NCI-H2107 (cell line): ENCODE data around the gene ZBTB12.

Experiments used
- DNase-seq: peaks from one replicate; lab custom pipeline; 2025; lab: John Stamatoyannopoulos, UW

Gene ZBTB12

DNA sequence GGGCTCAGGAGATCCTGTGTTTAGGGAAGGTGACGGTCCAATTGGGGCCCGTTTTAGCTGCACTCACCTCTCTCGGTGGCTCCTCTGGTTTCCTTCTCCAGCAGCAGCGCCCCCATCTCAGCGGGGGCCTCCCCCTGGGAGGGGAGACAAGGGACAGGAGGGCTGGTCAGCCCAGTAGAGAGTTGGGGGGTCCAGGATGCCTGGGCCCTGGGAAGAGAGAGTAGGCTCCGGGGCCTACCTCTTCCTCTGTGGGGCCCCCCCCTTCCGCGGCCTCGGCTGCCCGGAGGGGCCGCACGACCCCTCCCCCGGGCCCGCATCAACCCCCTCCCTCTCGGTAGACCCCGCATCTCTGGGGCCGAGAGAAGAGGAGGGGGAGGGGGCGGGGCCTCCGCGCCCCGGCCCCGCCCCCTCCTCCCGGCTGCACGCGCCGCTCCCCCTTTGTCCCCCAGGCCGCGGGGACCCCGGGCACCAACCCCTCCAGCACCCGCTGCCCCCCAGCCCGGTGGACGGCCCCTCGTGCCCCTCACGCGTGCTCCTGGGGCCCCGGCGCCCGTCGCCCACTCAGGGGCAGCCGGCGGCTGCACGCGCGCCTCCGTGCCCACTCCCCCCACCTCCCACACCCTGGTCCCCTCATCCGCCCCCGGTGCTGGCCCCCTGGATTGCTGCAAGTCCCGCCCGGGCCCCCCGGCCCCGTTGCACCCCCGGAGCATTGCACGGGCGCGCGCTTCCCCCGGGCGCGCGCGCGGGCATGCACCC is 4.9 kb downstream of the ZBTB12 start:
- DNase-seq, result no peak

DNA sequence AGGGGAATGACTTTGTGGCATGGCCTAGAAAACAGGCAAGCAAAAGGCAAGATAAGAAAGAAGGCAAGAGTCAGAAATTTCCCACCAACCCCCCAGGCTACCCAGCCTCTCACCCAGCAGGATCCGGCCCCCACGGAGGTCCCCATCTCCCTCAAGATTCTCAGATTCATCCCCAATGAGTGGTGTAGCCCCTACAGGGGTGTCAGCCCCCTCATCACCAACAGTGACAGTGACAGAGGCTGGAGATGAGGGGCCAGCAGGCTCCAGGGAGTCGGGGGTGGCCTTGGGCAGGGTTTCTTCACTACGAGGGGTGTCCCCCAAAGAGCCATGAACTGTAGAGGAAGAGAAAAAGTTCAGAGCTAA is 5.4 kb downstream of the ZBTB12 start:
- DNase-seq, result no peak

GRCh38 chr6:31892821-31893220 is 9.1 kb downstream of the ZBTB12 start:
- no peak for DNase-seq

DNA sequence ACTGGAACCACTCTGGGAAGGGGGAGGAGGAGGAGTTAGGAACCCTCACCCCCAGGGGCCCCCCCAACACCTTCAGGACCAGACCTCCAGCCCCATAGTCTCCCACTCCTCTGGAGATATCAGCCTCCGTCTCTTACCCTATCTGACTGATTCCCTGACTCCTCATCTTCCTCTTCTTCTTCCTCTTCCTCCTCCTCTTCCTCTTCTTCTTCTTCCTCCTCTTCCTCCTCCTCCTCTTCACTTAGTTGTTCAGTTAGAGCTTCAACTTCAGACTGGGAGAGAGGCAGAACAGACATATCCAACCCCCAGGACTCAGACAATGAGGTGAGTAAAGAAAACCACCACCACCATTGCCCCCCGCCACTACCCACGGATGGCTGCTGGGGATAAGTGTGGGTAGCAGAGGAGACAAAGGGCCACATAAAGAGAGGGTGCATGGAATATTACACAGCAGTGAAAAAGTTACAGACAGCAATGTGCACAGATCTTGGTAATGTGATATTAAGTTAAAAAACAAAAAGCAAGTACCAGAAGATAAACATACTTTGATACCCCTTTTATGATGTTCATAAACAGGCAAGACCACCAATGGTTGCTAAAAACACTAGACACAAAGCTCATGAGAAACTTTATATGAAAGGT is 12.4 kb downstream of the ZBTB12 start:
- DNase-seq, result no peak

DNA sequence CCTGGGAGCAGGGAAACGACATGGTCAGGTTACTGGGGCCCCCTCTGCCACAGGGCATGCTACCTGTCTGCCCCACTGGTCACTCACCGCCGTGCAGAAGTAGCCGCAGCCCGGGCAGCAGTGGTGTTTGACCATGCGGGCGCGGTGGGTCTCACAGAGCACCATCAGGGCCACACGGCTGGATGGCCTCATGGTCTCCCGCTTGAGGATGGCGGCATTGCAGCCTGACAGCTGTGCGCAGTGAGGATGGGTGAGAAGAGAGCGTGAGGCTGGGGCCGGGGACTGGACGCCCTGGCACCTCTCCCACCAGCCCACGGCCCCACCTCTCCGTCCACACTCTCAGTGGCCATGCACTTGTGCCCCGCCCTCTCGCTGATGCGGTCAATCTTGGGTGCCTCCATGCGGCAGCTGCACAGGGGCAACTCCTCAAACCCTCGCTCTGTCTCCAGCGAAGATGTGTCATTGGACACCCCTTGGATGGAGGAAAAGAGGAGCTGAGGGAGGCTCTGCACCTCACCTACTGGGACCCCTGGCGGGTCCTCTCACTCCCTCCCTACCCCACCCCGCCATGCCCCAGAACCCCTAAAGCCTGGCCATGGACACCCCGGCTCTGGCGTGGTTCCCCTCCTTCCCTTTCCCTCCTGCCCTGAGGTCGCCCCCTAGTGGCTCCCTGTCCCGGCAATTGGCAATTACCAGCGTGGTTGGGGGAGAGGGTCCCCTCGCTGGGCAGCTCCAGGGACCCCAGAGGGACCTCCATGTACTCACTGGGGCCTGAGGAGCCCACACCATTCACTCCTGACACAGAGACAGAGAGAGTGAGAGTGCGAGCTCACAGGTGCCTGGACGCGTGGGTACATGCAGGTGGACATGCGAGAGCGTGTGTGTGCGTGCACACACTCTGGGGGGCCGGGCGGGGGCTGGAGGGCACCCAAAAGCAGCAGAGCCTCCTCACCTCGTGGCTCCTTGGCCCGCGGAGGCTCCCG is 13.3 kb downstream of the ZBTB12 start:
- no peak for DNase-seq

GRCh38 chr6:31887173-31888007 is 14.5 kb downstream of the ZBTB12 start:
- DNase-seq, result no peak

DNA sequence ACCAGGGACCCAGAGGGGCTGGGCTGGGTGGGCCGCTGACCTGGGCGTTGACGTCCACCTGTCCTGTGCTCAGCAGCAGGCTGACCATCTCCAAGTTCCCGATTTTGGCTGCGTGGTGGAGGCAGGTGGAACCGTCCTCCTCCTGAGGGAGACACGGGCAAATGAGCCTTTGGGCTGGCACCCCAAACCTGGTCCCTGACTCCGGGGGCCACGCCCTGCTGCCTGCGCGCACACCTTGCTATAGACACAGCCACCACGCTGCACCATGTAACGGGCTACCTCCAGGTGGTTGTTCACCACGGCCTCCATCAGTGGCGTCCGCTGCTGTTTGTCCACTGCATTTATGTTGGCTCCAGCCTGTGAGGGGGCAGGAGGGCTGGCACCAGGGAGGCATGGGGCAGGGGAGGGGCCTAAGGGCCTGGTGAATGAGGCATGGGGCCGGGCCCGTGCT is 15.3 kb downstream of the ZBTB12 start:
- DNase-seq, result no peak

- DNase-seq, result no peak
These were observed 17.3 kb downstream of the ZBTB12 start for GRCh38 chr6:31884528-31885035.

- DNase-seq, result no peak
These were observed 18.2 kb downstream of the ZBTB12 start for GRCh38 chr6:31883676-31884075.

- DNase-seq, result no peak
These were observed 19.5 kb downstream of the ZBTB12 start for GRCh38 chr6:31882344-31882743.

DNA sequence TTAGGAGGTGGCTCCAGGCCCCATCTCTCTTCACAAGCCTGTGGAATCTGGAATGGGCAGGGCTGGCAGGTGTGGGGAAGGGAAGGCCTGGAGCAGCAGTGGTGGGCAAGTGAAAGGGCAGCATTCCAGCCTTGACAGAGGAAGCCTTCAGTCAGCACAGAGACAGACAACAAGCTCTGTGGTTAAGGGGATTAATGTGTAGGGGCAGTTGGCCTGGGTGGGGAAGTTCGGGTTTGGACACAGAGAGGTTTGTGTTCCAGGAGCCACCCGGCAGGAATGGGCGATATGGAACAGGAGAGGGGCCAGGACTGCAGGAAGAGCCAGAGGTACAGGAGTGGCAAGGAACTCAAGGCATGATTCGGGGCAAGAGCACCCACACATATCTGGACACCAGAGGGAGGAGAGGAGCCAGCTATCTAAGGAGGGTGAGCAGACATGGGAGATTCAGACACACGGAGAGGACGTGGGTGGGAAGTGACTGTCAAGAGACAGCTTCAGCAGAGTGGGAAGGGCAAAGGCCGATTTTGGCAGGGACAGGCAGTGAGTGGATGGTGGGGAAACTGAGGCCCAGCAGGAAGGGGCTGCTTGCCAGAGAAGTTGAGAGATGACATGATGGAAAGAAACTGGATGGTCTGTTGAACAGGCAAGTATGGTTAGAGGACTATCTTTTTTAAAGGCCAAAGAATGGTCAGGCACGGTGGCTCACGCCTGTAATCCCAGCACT is 20.6 kb downstream of the ZBTB12 start:
- DNase-seq, result no peak

DNA sequence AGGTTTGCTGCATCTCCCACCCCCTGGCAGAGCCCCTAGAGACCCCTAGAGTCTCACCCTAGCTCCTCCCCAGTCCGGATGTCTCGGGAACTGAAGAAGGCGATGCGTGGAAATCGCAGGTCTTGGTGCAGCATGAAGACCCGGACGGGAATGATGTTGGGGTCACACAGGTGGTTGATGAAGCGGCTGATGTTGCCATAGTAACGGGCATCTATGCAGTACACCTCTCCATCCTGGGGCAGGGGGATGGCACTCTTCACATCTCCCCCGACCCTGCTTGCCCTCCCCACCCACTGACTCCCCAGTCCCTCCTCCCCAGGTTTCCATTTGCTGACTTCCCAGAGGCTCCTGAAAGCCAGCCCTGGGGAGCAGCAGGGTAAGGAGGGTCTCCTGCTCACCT is 21.3 kb downstream of the ZBTB12 start:
- no peak for DNase-seq

DNA sequence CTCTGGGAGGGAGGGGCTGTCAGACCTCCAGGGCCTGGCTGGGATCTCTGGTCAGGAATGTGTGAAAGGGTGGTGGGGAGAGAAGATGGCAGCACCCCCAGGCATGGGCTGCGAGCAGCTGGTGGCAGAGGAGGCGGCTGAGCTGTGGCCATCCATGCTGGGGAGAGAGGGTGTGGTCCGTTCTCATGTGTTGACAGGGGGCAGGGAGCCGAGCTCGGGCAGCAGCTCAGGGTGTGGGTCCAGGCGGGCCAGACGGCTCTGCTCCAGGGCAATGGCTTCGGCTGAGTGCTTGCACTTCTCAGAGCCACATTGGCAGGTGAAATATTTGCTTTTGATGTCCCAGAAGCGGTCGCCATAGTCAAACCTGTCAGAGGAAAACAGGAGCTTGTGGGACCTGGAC is 22.0 kb downstream of the ZBTB12 start:
- DNase-seq, result no peak

DNA sequence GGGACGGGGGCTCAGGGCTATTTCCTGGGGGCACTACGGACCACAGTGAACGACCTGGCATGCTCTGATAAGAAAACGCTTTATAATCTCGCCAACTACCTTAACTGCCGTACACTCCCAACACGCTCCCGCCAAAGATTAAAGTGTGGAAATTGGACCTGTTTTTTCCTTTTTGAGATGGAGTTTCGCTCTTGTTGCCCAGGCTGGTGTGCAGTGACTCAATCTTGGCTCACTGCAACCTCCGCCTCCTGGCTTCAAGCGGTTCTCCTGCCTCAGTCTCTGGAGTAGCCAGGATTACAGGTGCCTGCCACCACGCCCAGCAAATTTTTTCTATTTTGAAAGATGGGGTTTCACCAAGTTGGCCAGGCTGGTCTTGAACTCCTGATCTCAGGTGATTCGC is 22.7 kb downstream of the ZBTB12 start:
- DNase-seq, result no peak

DNA sequence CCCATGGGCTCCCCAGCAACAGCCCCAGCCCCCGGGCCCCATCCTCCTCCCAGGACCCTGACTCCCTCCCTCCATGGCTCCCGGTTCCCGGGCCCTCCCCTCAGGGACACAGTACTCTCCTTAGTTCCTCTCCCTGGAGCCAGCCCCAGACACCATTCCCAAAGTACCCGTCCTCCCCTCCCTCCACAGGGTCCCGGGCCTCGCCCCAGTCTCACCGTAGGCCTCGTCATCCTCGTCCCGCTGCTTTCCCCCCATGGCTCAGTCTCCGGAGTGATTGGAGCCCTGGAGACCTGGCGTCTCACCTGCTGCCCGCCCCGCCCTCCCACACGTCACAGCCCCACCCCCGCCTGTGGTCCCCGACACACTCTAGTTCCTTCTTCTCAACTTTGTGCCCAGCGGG is 23.2 kb downstream of the ZBTB12 start, which contains the start of gene SLC44A4:
Gene SLC44A4, minus strand, starts transcription at position 272 of the 400 bp plus-strand sequence. Its CDS starts 17 bp downstream, at position 255.
- no peak for DNase-seq

DNA sequence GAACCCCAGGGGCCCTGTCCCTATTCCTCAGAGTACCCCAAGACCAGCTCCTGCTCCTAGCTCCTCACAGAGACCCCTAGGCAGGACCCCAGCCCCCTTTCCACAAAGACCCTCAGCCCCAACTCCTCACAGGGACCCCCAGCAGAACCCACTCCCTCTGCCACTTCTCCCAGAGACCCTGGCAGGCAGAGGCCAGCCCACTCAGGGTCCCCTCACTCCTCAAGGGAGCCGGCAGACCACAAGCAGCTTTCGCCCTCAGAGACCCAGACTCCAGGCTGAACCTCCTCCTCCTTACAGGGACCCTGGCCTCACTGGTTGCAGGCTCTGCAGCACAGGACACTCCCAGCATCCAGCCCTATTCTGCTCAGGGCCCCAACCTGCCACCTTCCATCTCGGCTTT is 23.7 kb downstream of the ZBTB12 start:
- DNase-seq, result no peak

- no peak for DNase-seq
These were observed 24.2 kb downstream of the ZBTB12 start for GRCh38 chr6:31877651-31878161.

- no peak for DNase-seq
These were observed 24.7 kb downstream of the ZBTB12 start for GRCh38 chr6:31877125-31877650.

DNA sequence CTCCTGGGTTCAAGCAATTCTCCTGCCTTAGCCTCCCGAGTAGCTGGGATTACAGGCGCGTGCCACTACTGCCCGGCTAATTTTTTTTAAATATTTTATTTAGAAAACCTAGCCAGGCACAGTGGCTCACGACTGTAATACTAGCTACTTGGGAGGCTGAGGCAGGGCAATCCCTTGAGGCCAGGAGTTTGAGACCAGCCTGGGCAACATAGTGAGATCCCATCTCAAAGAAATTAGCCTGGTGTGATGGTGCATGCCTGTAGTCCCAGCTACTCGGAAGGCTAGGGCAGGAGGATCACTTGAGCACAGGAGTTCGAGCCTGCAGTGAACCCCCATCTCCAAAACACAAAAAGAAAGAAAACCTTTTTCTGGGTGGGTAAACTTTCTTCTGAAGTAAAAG is 25.5 kb downstream of the ZBTB12 start:
- DNase-seq, result no peak

DNA sequence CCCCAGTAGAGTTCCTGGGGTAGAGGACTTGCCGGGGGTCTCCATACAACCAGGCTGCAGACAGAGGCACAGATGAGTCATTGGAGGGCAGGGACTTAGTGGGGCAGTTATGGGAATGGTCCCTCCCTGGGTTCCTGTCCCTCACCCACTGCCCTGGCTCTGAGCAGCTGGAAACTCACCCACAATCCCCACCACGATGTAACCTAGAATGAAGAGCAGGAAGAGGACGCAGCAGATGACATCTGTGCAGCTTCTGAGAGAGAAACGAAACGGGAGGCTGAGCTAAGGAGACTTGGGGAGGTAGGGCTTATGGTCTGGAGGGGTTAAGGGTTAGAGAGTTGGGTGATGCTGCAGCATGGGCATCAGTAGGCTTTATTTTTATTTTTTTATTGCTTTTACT is 26.0 kb downstream of the ZBTB12 start:
- no peak for DNase-seq
